8988T (cell line): Measurements from ENCODE around the gene ANO4.

ENCODE experiments used
- DNase-seq: peaks from one replicate; pipeline ENCODE4 v3.0.0; 2011

ANO4 gene

GRCh38 chr12:100794441-100795173, at the start of gene ANO4:
Gene ANO4 (plus strand): TSS chr12:100794776. CDS start chr12:100901786, 107,010 bp downstream.
- no peak for DNase-seq

- no peak for DNase-seq
These were observed 49.1 kb upstream of the ANO4 start for GRCh38 chr12:100745378-100746071.

GRCh38 chr12:100752841-100753240, 41.7 kb upstream of the ANO4 start:
- DNase-seq, result no peak

GRCh38 chr12:100753837-100754236, 40.7 kb upstream of the ANO4 start:
- no peak for DNase-seq

- DNase-seq, result no peak
These were observed 39.4 kb upstream of the ANO4 start for GRCh38 chr12:100755186-100755585.

GRCh38 chr12:100758083-100758482, 36.5 kb upstream of the ANO4 start:
- DNase-seq, result no peak

GRCh38 chr12:100767371-100767770, 27.2 kb upstream of the ANO4 start:
- no peak for DNase-seq

GRCh38 chr12:100767950-100768349, 26.6 kb upstream of the ANO4 start:
- no peak for DNase-seq

- no peak for DNase-seq
These were observed 15.5 kb upstream of the ANO4 start for GRCh38 chr12:100778967-100779590.

GRCh38 chr12:100789146-100789545, 5.4 kb upstream of the ANO4 start:
- no peak for DNase-seq

- DNase-seq, result no peak
These were observed 4.6 kb upstream of the ANO4 start for GRCh38 chr12:100789975-100790374.

- DNase-seq, result no peak
These were observed 4.0 kb upstream of the ANO4 start for GRCh38 chr12:100790552-100790951.

- DNase-seq, result no peak
These were observed 1.4 kb upstream of the ANO4 start for GRCh38 chr12:100793182-100793581.

GRCh38 chr12:100795174-100795799, 711 bp downstream of the ANO4 start:
- DNase-seq, result no peak

- DNase-seq, result no peak
These were observed 1.2 kb downstream of the ANO4 start for GRCh38 chr12:100795800-100796179.

GRCh38 chr12:100796621-100797020, 2.0 kb downstream of the ANO4 start:
- DNase-seq, result no peak

GRCh38 chr12:100797246-100797645, 2.7 kb downstream of the ANO4 start:
- DNase-seq, result no peak

- DNase-seq, result no peak
These were observed 3.2 kb downstream of the ANO4 start for GRCh38 chr12:100797786-100798185.

- no peak for DNase-seq
These were observed 3.9 kb downstream of the ANO4 start for GRCh38 chr12:100798286-100799160.

- no peak for DNase-seq
These were observed 5.2 kb downstream of the ANO4 start for GRCh38 chr12:100799770-100800169.

- no peak for DNase-seq
These were observed 6.1 kb downstream of the ANO4 start for GRCh38 chr12:100800723-100801122.

GRCh38 chr12:100801320-100801719, 6.7 kb downstream of the ANO4 start:
- no peak for DNase-seq

GRCh38 chr12:100808777-100809176, 14.2 kb downstream of the ANO4 start:
- DNase-seq, result no peak
